DND-41 (cell line): ENCODE results near the gene STEAP1B.

ENCODE experiments used
- ATAC-seq: fragments of 200-7000 bp; cut with Tn5 transposase; 3 replicates; pipeline ENCODE4 v1.9.1; 2021; ENCODE audit warnings: low read depth; ENCODE audit not compliant: insufficient read depth
- DNase-seq: peaks from one replicate; pipeline ENCODE4 v3.0.0-alpha.2; 2020
- H2AFZ ChIP-seq: 2 replicates; pipeline ENCODE4 v1.6.0; 2012; ENCODE audit warnings: low read depth, low read length
- H3K27ac ChIP-seq: 2 replicates; pipeline ENCODE4 v1.5.1; 2012; ENCODE audit warnings: low read length, inconsistent platforms
- H3K27me3 ChIP-seq: fragments of 200-600 bp; sonication (generic); 2 replicates; pipeline ENCODE4 v1.6.0; 2012; ENCODE audit warnings: low read length, mild to moderate bottlenecking, inconsistent platforms; ENCODE audit not compliant: insufficient read depth, poor library complexity
- H3K36me3 ChIP-seq: 2 replicates; pipeline ENCODE4 v1.5.1; 2012; ENCODE audit warnings: low read length, inconsistent platforms; ENCODE audit not compliant: insufficient read depth
- H3K4me1 ChIP-seq: 2 replicates; pipeline ENCODE4 v1.5.1; 2012; ENCODE audit warnings: mild to moderate bottlenecking, low read length; ENCODE audit not compliant: insufficient read depth
- H3K4me2 ChIP-seq: 2 replicates; pipeline ENCODE4 v1.6.0; 2012; ENCODE audit warnings: mild to moderate bottlenecking, moderate library complexity, low read length, inconsistent platforms; ENCODE audit not compliant: insufficient read depth
- H3K4me3 ChIP-seq, 2 experiments: fragments of 200-600 bp in 1 of 2; shearing (Covaris generic) in 1 of 2; 2 replicates each; pipeline ENCODE4 v1.5.1; 2012 to 2016; ENCODE audit warnings: inconsistent platforms in 2 of 2, low read length in 2 of 2, mild to moderate bottlenecking in 2 of 2, low read depth in 1 of 2, moderate library complexity in 1 of 2
- H3K79me2 ChIP-seq: 2 replicates; pipeline ENCODE4 v1.6.0; 2012; ENCODE audit warnings: low read length, inconsistent platforms; ENCODE audit not compliant: insufficient read depth
- H3K9ac ChIP-seq: 2 replicates; pipeline ENCODE4 v1.6.0; 2012; ENCODE audit warnings: low read depth, mild to moderate bottlenecking, inconsistent platforms, low read length, moderate library complexity
- H3K9me3 ChIP-seq: 2 replicates; pipeline ENCODE4 v1.5.1; 2012; ENCODE audit warnings: low read length, moderate library complexity, mild to moderate bottlenecking, inconsistent platforms; ENCODE audit not compliant: insufficient read depth, severe bottlenecking
- H4K20me1 ChIP-seq: 2 replicates; pipeline ENCODE4 v1.6.0; 2012; ENCODE audit warnings: low read length; ENCODE audit not compliant: insufficient read depth
- EZH2 ChIP-seq: IDR thresholded peaks from 3 replicates; pipeline ENCODE4 v1.6.1; 2012; ENCODE audit warnings: borderline replicate concordance, low read depth, mild to moderate bottlenecking, moderate library complexity, low read length, inconsistent platforms; ENCODE audit not compliant: severe bottlenecking
- TF ChIP-seq, protein P1 (sequence below): IDR thresholded peaks from 2 replicates; pipeline ENCODE4 v1.5.1; 2012; ENCODE audit warnings: borderline replicate concordance, low read length, moderate library complexity, mild to moderate bottlenecking; ENCODE audit not compliant: poor library complexity, severe bottlenecking; ENCODE audit errors: extremely low read depth

The STEAP1B gene

DNA sequence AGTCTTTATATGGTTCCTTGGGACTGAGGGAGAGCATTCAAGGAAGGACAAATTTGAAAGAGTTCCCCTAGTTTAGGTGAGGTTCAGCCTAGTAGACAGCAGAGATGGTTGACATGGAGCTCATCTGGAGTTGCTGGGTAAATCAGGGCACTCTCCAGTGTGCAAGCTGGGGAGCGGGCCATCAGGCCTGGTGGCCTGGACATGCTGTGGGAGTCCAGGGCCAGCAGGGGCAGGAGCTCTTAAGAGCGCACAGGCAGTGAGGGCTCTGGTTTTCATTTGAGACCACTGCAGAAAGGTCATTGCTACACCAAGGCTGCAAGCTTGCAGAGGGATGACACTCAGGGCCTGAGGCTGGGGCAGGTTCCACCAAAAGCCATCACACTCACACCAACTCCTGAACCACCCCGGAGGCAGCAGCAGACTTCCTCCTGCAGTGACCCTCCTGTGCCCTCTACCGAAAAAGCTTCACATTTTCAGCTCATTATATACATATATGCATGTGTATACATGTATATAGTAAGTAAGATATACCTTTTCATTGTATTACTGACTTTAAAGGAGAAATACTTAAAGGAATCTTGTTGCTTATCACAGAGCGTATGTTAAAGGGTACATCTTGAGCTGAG, 39.5 kb downstream of the STEAP1B start:
- Histone ChIP-seq H3K4me2 (no peak overlapping the region), H3K9me3 (no peaks in the 10 kb centered on the region), H3K9ac (no peak overlapping the region), H2AFZ (no peak overlapping the region), H3K36me3 (no peaks in the 10 kb centered on the region), H4K20me1 (no peaks in the 10 kb centered on the region), H3K4me3 (no peak overlapping the region), H3K79me2 (no peaks in the 10 kb centered on the region), H3K27me3 (no peaks in the 10 kb centered on the region), H3K4me1 (no peaks in the 10 kb centered on the region), H3K27ac (no peak overlapping the region)
- no peak for ATAC-seq
- no peak for DNase-seq
- TF ChIP-seq, protein P1, sequence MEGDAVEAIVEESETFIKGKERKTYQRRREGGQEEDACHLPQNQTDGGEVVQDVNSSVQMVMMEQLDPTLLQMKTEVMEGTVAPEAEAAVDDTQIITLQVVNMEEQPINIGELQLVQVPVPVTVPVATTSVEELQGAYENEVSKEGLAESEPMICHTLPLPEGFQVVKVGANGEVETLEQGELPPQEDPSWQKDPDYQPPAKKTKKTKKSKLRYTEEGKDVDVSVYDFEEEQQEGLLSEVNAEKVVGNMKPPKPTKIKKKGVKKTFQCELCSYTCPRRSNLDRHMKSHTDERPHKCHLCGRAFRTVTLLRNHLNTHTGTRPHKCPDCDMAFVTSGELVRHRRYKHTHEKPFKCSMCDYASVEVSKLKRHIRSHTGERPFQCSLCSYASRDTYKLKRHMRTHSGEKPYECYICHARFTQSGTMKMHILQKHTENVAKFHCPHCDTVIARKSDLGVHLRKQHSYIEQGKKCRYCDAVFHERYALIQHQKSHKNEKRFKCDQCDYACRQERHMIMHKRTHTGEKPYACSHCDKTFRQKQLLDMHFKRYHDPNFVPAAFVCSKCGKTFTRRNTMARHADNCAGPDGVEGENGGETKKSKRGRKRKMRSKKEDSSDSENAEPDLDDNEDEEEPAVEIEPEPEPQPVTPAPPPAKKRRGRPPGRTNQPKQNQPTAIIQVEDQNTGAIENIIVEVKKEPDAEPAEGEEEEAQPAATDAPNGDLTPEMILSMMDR: no peak
- no peak for TF ChIP-seq EZH2

DNA sequence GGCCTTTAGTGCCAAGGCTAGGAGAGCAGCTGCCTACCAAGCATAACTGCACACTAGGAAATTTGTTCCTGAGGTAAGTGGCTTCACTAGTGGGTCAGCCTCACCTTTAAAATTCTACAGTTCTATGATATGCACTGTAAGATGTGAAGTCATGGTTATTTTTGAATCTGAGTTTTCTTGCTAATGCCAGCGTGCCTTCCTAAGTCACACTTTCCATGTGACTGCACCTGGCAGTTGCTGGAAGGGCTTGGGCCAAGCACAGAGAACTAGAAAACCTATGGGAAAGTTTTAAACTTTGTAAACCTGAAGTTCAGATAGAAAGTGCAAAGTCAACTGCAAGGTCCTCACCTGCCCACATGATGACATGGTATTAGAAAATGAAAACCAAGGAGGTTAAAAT, 42.5 kb downstream of the STEAP1B start:
- Histone ChIP-seq H2AFZ (no peak overlapping the region), H3K4me1 (peaks cover under 1% of the 10 kb centered on the region; the same call in 1 of the 2 replicates), H3K4me3 (no peak overlapping the region), H3K36me3 (no peaks in the 10 kb centered on the region), H3K27ac (no peak overlapping the region), H4K20me1 (no peaks in the 10 kb centered on the region), H3K4me2 (no peak overlapping the region), H3K9ac (no peak overlapping the region), H3K9me3 (no peaks in the 10 kb centered on the region), H3K79me2 (no peaks in the 10 kb centered on the region), H3K27me3 (no peaks in the 10 kb centered on the region)
- DNase-seq (no peak), ATAC-seq (no peak)
- TF ChIP-seq EZH2: no peak
- TF ChIP-seq, protein P1: no peak

DNA sequence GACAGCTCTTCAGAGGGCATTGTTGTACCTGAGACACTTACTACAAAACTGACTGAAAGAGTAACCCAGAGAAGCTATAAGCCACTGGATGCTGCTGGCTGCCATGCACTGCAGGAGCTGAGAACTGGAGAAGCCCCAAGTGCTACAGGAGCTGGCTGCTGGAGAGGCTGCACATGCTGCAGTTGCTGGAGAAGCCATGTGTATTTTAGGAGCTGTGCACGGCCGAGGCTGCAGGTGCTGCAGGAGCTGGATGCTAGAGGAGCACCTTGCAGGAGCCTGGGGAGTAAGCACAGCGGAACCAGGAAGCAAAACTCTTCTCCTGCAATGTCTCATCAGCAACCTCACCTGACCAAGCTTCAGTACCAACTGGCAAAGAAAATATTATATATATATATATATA, 45.5 kb downstream of the STEAP1B start:
- TF ChIP-seq, protein P1: no peak
- TF ChIP-seq EZH2: no peak
- Histone ChIP-seq H3K4me1 (peaks cover 3% of the 10 kb centered on the region; the same call in 1 of the 2 replicates), H3K36me3 (no peaks in the 10 kb centered on the region), H2AFZ (no peak overlapping the region), H3K4me2 (no peak overlapping the region), H3K79me2 (no peaks in the 10 kb centered on the region), H3K9ac (no peak overlapping the region), H3K4me3 (no peak overlapping the region), H3K9me3 (no peaks in the 10 kb centered on the region), H3K27ac (no peak overlapping the region), H3K27me3 (no peaks in the 10 kb centered on the region), H4K20me1 (no peaks in the 10 kb centered on the region)
- DNase-seq (no peak), ATAC-seq (no peak)
